Daoy (cell line): Measurements from ENCODE around the gene DCUN1D2. TPM values are rescaled to one million over a fixed set of nuclear protein-coding genes. Genes with fewer than 3 reads are reported as not detected.
"Not testable (repeated sequence)": the region's sequence is repeated elsewhere in the genome, so short reads cannot be mapped to it uniquely, and the experiment has no call there.

ENCODE experiments used
- DNase-seq: peaks from one replicate; pipeline ENCODE4 v3.0.0-alpha.2; 2015; ENCODE audit warnings: low read depth
- total RNA-seq: library from RNA; depleted of rRNA; stranded (reverse); fragments of >200 nt; shearing (Covaris generic); gene quantifications from 2 replicates; pipeline ENCODE4 v1.2.3, GENCODE V29; 2014

Gene DCUN1D2
- total RNA-seq, 1 experiment from 2014 or later: 8.2 TPM

DNA sequence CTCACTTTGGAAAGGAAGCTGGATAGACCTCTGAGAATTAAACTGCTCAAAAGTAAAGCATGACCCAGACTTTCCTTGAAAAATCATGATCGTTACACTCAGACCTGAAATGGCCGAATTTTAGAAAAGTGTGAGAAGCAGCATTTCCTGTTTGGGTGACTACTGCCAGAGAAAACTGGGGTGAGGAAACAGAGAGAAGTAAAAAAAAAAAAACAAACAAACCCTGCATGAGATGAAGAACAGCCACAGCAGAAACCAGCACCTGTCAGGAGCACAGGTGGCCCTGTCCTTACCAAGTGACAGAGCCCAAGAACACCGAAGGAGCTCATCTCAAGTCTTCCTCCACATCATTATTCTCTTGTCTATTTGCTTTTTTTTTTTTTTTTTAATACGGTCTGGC, 25.2 kb downstream of the DCUN1D2 start:
- DNase-seq: no peak

DNA sequence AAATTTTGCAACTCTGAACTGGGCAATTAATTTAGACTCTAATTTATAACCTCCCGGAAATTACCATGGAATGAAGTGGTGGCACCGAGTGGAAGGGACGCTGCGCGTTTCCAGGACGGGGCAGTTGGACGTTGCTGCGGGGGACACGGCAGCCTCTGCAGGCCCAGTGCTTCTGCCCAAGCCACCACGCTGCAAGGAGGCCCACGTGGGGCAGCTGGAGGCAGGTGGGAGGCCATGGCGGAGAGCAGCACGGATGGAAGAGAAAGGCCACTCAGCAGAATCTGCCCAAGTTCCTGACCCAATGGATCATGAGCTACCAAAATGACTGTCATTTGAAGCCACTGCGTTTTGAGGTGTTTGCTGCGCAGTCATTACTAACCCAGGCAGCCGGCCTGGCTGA, 26.0 kb downstream of the DCUN1D2 start:
- DNase-seq: no peak

DNA sequence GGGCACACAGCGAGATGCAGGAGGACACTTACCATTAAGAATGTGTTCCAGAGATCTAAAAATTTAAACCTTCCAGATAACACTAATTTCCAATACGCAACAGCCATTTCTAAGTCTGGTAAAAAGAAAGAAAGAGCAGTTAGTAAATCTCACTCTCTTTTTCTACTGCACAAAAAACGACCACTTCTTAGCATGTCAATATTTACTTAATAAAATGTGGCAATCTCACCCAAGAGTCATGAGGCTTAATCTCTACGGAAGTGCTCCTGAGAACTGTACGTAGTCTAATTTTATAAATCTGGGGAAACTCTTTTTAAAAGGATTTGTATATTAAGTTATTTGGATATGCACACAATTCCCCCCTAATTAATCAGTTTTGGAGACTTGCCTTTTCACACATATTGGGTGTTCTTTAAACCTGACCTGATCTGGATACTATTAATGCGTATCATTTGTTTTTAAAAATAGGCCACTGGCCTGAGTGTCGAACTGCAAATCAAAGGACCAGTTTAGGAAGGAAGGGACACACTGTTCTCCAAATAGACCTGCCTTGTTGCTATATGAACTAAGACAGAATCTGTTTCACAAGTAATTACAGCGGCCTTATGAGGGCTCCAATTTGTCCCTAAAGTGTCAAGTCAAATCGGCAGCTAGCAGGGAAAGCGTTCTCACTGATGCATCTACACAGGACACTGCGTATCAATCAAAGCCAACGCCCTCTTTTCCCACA, 29.3 kb downstream of the DCUN1D2 start:
- no peak for DNase-seq

DNA sequence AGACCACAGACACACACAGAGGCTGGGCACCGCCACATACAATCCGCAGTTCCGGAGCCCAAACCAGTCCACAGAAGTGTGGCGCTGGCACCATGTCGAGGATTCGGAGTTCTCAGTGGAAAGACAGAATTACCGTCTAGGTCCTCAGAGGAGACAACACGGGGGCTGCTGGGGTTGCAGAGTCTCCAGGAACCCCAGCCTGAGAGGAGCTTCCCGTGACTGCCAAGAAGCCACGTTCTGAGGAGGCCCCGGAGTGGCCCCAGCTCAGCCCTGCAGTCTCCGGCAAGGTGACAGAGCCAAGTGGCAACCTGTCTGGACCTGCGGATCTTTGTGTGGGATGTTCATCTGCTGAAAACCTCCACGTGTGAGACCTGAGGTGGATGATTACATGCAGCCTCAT, 29.9 kb downstream of the DCUN1D2 start:
- no peak for DNase-seq

DNA sequence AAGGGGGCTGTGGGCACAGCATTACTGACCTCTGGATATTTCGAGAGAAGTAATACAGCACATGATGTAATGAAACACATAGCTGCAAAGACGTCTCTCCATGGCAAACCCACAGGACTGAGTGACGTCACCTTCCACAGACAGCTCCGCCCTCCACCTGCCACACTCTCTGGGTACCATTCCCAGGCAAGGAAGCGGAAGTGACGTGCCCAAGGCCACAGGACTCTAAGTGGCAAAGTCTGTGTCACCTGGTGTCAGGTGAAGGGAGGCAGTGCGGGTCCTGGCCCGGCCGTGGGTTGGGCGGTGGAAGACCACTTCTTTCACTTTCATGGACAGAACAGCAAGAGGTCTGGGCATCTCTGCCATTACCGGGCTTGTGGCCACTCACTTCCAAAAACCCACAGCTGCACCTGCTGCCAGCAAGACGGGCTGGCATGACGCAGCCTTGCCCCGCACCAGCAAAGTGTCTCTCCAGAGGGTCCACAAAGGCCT, 30.4 kb downstream of the DCUN1D2 start:
- DNase-seq: no peak

DNA sequence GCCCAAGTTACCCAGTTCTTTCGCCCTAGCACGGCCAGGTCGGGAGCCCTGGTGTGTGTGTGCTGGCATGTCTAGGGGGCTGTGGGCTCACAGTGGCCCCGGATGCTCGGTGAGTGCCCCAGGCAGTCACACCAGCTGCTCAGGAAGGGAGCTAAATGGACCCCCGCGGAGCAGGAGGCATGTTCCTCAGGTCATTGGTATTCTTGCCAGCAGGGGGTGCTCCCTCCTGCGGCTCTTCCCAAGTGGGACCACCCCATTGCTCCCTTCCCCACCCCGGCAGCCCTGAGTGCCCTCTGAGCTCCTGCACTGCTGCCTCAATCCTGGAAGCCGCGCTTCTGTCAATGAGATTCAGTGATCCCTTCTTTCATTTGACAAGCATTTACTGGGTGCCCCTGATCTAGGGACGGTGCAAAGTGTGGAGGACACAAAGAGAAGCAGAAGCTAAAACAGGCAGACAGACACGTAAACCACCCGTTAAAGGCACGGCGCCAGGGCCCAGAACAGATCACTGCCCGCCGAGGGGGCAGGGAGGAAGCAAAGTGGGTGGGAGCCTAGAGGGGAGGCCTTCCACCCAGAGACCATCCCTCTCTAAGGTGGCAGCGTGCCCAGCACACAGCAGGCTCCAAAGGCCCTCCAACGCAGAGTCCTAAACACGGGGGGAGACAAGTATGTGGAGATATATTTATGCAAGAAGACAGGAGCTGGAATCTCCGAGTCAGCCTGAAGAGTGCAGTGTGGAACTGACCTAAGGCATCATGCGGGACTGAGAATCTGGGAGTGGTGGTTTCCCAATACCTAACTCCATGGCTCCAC, 32.1 kb downstream of the DCUN1D2 start:
- peak; percentile 10 for DNase-seq

DNA sequence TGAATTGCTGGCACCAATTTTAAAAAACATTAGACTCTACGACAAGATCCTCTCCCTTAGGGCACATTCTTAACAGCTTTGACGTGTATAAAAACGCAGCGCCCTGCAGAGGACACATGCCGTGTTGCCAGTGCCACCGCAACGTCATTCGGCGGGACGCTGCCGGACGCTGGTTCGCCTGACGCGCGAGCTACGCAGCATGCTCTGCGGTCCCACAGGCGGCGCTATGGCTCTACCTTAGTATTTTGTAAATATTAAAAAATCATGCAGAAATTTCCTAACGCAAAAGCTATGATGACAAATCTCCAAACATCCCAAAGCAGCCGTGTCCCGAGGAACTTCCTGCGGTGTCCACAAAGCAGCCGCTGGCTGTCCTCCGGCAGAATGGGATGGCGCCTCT, 33.0 kb downstream of the DCUN1D2 start:
- DNase-seq: no peak

DNA sequence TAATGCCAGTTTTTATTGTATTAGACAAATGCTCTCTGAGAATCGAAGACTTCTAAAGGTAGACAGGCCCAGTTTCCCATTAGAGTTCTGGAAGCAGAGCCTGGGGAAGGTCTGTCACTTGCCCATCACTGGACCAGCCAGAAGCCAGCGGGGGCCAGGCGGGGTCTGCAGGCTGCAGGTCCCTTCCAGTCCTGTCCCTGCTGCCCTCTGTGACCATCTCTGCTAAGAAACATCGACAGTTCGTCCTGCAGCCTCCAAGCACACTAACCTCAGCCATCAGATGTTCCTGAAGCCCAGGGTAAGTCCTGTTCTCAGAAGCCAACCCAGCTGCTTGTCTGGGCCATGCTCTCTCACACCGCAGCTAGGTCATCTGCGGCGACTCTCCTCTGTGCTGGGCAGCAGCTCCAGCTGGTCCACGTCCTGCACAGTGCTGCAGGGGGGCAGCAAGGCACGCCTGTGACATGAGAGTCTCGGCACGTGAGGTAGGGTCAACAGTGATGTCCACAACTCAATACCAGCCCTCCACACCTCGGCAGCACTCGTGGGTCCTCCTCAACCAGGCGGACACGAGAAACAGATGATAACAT, 34.3 kb downstream of the DCUN1D2 start:
- no peak for DNase-seq

DNA sequence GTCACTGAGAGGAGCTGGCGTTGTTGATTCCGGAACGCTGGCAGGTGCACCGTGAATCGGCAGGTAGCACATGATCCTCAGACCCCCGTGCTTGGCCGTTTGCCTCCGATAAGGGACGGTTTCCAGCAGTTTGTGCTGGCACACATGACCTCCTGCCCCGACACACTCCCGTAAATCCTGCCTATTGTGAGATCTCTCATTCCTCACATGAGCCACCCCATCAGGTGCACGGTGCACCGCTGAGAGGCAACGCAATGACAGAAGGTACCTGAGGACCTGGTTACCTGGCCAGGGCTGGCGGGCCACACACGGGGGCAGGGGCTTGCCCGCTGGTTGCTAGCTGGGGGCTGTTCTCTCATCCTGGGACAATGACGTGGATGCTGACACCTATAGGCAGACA, 35.1 kb downstream of the DCUN1D2 start:
- DNase-seq: no peak

DNA sequence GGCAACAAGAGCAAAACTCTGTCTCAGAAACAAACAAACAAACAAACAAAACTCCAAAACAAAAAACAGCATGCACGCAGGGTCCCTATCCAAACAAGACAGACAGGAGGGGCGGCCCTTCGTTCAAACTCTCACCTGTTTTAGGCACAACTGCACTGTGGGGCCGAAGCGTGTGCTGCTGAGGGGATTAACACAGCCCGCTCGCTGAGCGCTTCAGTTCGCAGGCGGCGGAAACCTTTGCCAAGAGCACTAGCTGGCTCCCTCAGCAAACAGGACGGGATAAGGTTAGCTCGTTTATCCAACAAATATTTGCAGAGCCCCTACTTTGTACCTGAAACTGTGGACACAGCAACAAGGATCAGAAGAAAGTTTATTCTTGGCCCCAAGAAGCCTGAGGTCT, 35.6 kb downstream of the DCUN1D2 start:
- no peak for DNase-seq

DNA sequence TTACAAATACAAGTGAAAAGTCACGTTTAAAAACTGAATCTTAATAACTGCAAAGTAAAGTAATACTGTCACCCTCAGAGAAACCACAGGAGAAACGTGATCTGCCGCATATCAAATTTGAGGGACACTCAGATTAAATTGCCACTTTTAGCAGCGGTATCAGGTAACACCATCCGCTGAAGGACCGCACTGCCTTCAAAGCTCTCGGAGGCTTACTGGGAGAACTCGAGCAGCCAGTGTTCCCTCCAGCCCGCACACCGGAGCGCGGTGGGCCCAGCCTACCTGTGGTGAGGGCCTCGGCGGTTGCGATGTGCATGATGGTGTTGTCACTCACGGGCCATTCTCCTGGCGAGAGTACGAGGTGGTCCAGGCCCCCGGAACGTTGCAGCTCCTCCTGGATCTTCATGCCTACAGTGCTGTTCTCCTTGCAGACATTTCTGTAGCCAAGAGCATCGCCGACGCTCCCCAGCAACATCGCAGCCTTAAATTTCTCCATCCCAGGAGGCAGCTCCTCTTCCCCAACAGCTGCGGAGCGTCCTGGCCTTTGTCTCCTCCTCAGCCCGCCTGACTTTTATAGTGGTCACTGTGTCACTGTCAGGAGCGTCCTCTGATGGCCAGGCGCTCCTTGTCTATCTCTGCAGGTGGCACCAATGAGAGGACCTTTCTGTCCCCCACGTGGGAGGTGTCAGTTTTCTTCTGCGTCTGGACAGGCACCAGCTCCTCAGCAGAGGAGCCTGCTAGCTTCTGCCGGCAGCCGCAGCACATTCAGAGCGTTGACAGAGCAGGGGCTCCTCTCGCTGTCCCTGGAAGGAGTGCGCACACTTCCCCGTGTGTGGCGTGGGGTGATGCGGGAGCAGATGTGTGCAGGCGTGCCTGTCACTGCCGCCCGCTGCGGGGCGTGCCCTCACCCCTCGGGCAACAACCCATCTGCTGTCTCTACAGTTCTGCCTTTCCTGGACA, 37.3 kb downstream of the DCUN1D2 start, which contains the start of gene ADPRHL1:
ADPRHL1 (minus strand) TSS at position 547 of the 960 bp plus-strand sequence; CDS start at position 496, 51 bp downstream.
- DNase-seq: no peak

DNA sequence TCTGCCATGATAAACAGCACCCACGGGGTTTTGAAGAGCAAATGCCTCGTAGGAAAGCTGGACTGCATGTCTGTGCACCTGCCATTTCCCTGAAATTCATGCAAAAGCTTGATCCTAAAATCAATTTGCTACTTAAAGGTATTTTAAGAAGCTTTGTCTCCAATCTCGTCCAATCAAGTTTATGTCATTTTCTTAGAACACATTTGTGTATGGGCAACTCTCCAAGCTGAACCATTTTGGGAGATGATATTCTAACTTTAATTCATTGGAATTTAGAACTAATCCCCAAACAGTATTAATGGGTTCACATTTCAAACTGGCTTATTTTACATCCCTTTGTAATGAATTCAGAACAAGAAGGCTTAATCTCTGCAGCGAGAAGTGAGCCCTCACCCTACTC, 38.0 kb downstream of the DCUN1D2 start:
- no peak for DNase-seq

DNA sequence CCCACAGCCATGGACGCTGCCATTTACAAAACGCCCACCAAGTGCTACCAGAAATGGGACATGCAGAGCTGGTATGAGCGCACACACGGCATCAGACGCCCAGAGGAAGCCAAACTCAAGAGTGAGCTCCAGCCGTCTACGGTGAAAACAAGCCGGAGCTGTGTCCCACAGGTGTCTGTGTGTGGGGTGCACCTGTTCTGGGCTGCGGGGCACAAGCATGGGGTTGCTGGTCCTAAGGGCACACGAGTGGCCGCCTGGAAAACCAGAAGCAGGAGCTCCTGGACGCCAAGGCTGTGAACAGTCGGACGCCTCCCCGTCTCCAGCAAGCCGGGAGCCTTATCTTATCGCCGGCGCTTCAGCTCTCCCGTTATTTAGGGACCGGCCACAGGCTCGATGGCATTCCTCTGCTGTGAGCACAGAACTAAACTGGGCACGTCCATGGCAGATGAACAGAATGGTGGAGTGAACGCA, 38.5 kb downstream of the DCUN1D2 start:
- no peak for DNase-seq

DNA sequence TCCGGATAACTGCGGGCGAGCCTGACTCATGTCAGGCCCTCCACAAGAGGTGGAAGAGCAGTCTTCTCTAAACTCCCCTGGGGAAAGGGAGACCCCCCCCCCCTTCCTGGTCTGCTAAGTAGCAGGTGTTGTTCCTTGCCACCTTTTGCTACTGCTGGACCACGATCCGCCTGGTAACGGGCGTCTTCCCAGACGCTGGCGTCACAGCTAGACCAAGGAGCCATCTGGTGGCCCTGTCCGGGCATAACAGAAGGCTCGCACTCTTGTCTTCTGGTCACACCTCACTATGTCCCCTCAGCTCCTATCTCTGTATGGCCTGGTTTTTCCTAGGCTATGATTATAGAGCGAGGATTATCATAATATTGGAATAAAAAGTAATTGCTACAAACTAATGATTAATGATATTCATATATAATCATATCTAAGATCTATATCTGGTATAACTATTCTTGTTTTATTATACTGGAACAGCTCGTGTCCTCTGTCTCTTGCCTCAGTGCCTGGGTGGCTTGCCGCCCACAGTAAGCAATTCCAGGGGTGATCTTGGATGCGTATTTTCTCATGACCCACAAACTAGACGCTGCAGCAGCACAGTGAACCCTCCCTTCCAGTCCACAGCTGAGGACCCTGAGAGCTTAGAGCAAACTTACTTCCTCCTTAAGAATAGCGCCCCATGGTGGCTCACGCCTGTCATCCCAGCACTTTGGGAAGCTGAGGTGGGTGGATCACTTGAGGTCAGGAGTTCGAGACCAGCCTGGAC, 39.5 kb downstream of the DCUN1D2 start:
- peak; percentile 14 for DNase-seq

DNA sequence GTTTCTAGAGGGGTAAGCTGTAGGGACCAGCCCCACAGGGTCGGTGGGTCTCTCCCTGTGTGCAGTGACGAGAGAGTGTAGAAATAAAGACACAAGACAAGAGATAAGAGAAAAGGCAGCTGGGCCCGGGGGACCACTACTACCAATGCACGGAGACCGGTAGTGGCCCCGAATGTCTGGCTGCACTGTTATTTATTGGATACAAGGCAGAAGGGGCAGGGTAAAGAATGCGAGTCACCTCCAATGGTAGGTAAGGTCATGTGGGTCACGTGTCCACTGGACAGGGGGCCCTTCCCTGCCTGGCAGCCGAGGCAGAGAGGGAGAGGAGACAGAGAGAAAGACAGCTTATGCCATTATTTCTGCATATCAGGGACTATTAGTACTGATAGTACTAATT, 40.2 kb downstream of the DCUN1D2 start:
- not testable (repeated sequence) for DNase-seq

DNA sequence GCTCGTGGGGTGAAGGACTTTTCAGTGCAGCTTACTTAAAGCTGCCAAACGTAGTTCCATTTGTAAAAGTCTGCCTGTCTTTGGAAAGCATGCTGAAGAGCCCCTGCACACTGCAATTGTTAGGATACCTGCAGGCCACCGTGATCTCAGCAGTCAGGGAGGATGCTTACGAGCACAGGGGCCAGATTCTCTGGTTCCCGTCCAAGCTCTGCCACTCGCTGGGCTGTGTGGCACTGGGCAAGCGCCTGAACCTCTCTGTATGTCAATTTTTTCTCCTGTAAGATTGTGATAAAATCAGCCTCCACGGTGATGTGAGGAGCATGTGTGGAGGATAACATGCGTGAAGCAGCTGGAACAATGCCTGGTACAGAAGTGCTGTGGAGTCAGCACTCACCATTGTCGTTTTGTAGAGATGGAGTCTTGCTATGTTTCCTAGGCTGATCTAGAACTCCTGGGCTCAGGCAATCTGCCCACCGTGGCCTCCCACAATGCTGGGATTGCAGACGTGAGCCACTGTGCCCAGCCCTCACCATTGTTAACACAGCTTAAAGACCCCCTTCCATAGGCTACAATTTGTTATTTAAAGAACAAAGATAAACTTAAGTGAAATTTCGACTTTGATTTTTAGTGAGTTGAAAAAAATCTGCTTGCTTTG, 40.7 kb downstream of the DCUN1D2 start:
- DNase-seq: no peak

DNA sequence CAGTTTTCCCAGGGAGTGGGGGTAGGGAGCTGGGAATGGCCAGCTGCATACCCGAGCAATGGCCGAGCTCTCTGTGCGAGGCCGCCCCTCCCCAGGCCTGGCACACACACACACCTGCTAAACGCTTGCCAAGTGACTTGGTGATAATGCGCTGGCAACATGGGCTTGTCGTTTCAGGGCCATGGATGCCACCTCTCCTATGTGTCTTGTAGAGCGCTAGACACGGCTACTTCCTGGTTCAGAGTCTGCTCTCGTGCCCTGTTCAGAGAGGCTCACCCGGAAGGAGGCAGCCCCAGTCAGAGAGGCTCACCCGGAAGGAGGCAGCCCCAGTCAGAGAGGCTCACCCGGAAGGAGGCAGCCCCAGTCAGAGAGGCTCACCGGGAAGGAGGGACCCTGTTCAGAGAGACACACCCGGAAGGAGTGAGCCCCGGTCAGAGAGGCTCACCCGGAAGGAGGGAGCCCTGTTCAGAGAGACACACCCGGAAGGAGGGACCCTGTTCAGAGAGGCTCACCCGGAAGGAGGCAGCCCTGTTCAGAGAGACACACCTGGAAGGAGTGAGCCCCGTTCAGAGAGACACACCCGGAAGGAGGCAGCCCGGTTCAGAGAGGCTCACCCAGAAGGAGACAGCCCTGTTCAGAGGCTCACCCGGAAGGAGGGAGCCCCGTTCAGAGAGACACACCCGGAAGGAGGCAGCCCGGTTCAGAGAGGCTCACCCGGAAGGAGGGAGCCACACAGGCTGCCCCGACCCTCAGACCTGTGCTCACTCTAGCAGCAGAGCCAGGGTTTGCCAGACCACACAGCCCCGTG, 41.4 kb downstream of the DCUN1D2 start:
- DNase-seq: peak; percentile 71

DNA sequence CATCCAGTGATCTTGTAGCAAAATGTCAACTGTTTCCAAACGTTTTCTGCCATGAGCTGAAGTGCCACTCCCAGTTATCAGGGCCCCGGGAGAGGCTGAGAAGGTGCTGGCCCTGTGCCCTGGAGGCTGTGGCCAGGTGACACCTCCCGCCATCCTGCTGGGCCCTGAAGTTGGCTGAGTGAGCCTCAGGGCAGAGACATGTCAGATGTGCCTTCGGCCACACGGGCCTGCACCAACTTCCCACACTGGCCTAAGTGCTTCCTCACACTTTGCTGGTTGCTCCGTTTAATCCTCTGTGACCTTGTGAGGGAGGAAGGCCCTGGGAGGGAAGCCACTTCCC, 42.0 kb downstream of the DCUN1D2 start:
- no peak for DNase-seq

DNA sequence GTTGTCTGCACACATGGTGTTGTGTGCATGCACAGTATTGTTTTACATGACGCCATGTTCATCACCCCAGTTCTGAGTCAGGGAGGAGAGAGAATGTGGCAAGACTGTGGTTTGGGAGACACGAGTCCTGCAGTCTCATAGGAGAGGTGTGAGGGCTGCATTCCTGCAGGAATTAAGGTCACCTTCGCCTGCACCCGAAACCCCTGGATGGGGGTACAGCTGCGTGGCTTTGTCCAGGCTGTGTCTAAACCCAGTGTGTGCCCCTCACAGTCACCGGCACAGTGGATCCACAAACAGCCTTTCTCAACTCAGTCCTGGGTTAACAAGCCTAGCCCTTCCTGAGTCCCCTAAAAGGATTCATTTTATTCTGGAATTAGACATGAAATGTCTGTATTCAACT, 42.9 kb downstream of the DCUN1D2 start:
- DNase-seq: no peak
